HCT116 (cell line): ENCODE measurements around the gene G6PC3. TPM values are rescaled to one million over a fixed set of nuclear protein-coding genes. Genes with fewer than 3 reads are reported as not detected.

ENCODE experiments used
- ATAC-seq: fragments of 200-7000 bp; cut with Tn5 transposase; 2 replicates; pipeline ENCODE4 v1.9.1; 2020; ENCODE audit warnings: mild to moderate bottlenecking, moderate library complexity
- BruUV-seq: library from RNA; stranded (reverse); fragments of 400-500 nt; replicated peaks from 2 replicates; lab custom pipeline; 2021; lab: Mats Ljungman, UMichigan
- CTCF ChIA-PET: fragments of 300-600 bp; sonication (Branson Sonifier 250); formaldehyde crosslinking; loops from one replicate; lab custom pipeline; 2021; ENCODE audit warnings: antibody characterized with exemption; lab: Charles Lee
- POLR2A ChIA-PET: fragments of 300-600, 350-600 bp; sonication (Branson Sonifier 250); formaldehyde crosslinking; loops from one replicate; lab custom pipeline; 2021; ENCODE audit warnings: antibody characterized with exemption; lab: Charles Lee
- RAD21 ChIA-PET, 2 experiments: fragments of 300-600 bp; sonication (Branson Sonifier 250); formaldehyde crosslinking; loops; one replicate each; lab custom pipeline; 2023; ENCODE audit warnings: low total read pairs in 2 of 2; ENCODE audit not compliant: uncharacterized antibody in 2 of 2, unreplicated experiment in 2 of 2, low non-redundant PET in 1 of 2; lab: Charles Lee
- DNase-seq: peaks from one replicate; pipeline ENCODE4 v3.0.0-alpha.2; 2010; ENCODE audit warnings: low read depth, low spot score
- H2AFZ ChIP-seq: fragments of 200-600 bp; shearing (Covaris generic), sonication (generic); 2 replicates; pipeline ENCODE4 v1.6.1; 2017; ENCODE audit warnings: low read depth, mixed run types, mixed read lengths, antibody characterized with exemption, low read length; ENCODE audit not compliant: poor library complexity, severe bottlenecking
- H3K27ac ChIP-seq: 2 replicates; pipeline ENCODE4 v1.5.1; 2012; ENCODE audit warnings: low read depth, low read length
- H3K27me3 ChIP-seq: fragments of 200-600 bp; sonication (generic); 2 replicates; pipeline ENCODE4 v1.6.1; 2016; ENCODE audit warnings: mixed run types, low read length, mixed read lengths; ENCODE audit not compliant: insufficient read depth
- H3K36me3 ChIP-seq, 2 experiments: fragments of 200-500 bp in 1 of 2; fragments of 200-600 bp in 1 of 2; sonication (Bioruptor generic) in 1 of 2; sonication (generic) in 1 of 2; 2 replicates each; pipeline versions ENCODE4 v1.5.1 to v1.6.1; 2014 to 2016; ENCODE audit warnings: low read length in 2 of 2, inconsistent platforms in 1 of 2, mixed read lengths in 1 of 2, mixed run types in 1 of 2; ENCODE audit not compliant: insufficient read depth in 2 of 2, control insufficient read depth in 1 of 2
- H3K4me1 ChIP-seq, 2 experiments: fragments of 200-600 bp in 1 of 2; sonication (generic) in 1 of 2; 2 replicates each; pipeline versions ENCODE4 v1.5.1 to v1.6.1; 2012 to 2017; ENCODE audit warnings: low read length in 2 of 2, inconsistent platforms in 1 of 2, mild to moderate bottlenecking in 1 of 2, mixed read lengths in 1 of 2, mixed run types in 1 of 2, moderate library complexity in 1 of 2; ENCODE audit not compliant: insufficient read depth in 2 of 2, control insufficient read depth in 1 of 2
- H3K4me2 ChIP-seq: fragments of 200-600 bp; sonication (generic); 2 replicates; pipeline ENCODE4 v1.6.1; 2017; ENCODE audit warnings: mixed run types, low read length, mixed read lengths
- H3K4me3 ChIP-seq, 2 experiments: fragments of 200-600 bp in 1 of 2; sonication (generic) in 1 of 2; replicated peaks in 1 of 2; 2 replicates each; pipeline ENCODE4 v1.5.1; 2011 to 2016; ENCODE audit warnings: low read length in 2 of 2, control low read depth in 1 of 2, low read depth in 1 of 2, mild to moderate bottlenecking in 1 of 2, mixed read lengths in 1 of 2, mixed run types in 1 of 2
- H3K79me2 ChIP-seq: fragments of 200-600 bp; sonication (generic); 2 replicates; pipeline ENCODE4 v1.6.1; 2017; ENCODE audit warnings: mild to moderate bottlenecking, mixed run types, low read length, moderate library complexity, mixed read lengths; ENCODE audit not compliant: insufficient read depth
- H3K9ac ChIP-seq: fragments of 200-600 bp; sonication (generic); 2 replicates; pipeline ENCODE4 v1.6.1; 2016; ENCODE audit warnings: low read length, mixed read lengths
- H3K9me2 ChIP-seq: fragments of 200-600 bp; sonication (generic), shearing (Covaris generic); 2 replicates; pipeline ENCODE4 v1.6.1; 2017; ENCODE audit warnings: mixed run types, mild to moderate bottlenecking, moderate library complexity; ENCODE audit not compliant: insufficient read depth
- H3K9me3 ChIP-seq, 2 experiments: fragments of 200-500 bp in 1 of 2; fragments of 200-600 bp in 1 of 2; sonication (Bioruptor generic) in 1 of 2; sonication (generic) in 1 of 2; 2 replicates each; pipeline ENCODE4 v1.6.1; 2014 to 2017; ENCODE audit warnings: low read length in 2 of 2, mixed read lengths in 2 of 2, inconsistent platforms in 1 of 2, low read depth in 1 of 2, mild to moderate bottlenecking in 1 of 2, mixed run types in 1 of 2, moderate library complexity in 1 of 2; ENCODE audit not compliant: control insufficient read depth in 1 of 2, insufficient read depth in 1 of 2
- H4K20me1 ChIP-seq: fragments of 200-600 bp; sonication (generic), shearing (Covaris generic); 2 replicates; pipeline ENCODE4 v1.6.1; 2017; ENCODE audit warnings: mixed run types, mild to moderate bottlenecking, moderate library complexity; ENCODE audit not compliant: insufficient read depth
- ATF3 ChIP-seq: IDR thresholded peaks from 2 replicates; pipeline ENCODE4 v1.6.1; 2012
- CBX3 ChIP-seq: IDR thresholded peaks from 2 replicates; pipeline ENCODE4 v1.6.1; 2012; ENCODE audit warnings: low read depth
- CTCF ChIP-seq, 3 experiments: fragments of 200-600 bp in 1 of 3; sonication (generic) in 1 of 3; IDR thresholded peaks in 2 of 3; conservative IDR thresholded peaks in 1 of 3; 2 replicates each; pipeline ENCODE4 v1.5.1; 2012 to 2017; ENCODE audit warnings: low read depth in 2 of 3, low read length in 2 of 3, antibody characterized with exemption in 1 of 3, borderline replicate concordance in 1 of 3, control low read depth in 1 of 3, mild to moderate bottlenecking in 1 of 3, mixed read lengths in 1 of 3, mixed run types in 1 of 3, moderate library complexity in 1 of 3; ENCODE audit not compliant: insufficient read depth in 1 of 3
- EGR1 ChIP-seq: IDR thresholded peaks from 2 replicates; pipeline ENCODE4 v1.6.1; 2012; ENCODE audit warnings: low read depth
- ELF1 ChIP-seq: IDR thresholded peaks from 2 replicates; pipeline ENCODE4 v1.6.1; 2012; ENCODE audit warnings: low read depth, borderline replicate concordance
- FOSL1 ChIP-seq: IDR thresholded peaks from 2 replicates; pipeline ENCODE4 v1.6.1; 2012; ENCODE audit warnings: low read depth
- POLR2AphosphoS5 ChIP-seq: IDR thresholded peaks from 2 replicates; pipeline ENCODE4 v1.6.1; 2011; ENCODE audit warnings: mild to moderate bottlenecking, low read depth, low read length, moderate library complexity
- RAD21 ChIP-seq: IDR thresholded peaks from 2 replicates; pipeline ENCODE4 v1.6.1; 2012; ENCODE audit warnings: low read depth, mild to moderate bottlenecking
- REST ChIP-seq: IDR thresholded peaks from 2 replicates; pipeline ENCODE4 v1.6.1; 2012; ENCODE audit warnings: low read depth
- SIN3A ChIP-seq: IDR thresholded peaks from 2 replicates; pipeline ENCODE4 v1.6.1; 2012; ENCODE audit warnings: low read depth
- SRF ChIP-seq: IDR thresholded peaks from 2 replicates; pipeline ENCODE4 v1.6.1; 2012; ENCODE audit warnings: low read depth
- TCF7L2 ChIP-seq: IDR thresholded peaks from 2 replicates; pipeline ENCODE4 v1.7.0; 2011; ENCODE audit warnings: borderline replicate concordance, inconsistent platforms; ENCODE audit not compliant: insufficient read depth, insufficient read length; ENCODE audit errors: extremely low read depth
- YY1 ChIP-seq: IDR thresholded peaks from 2 replicates; pipeline ENCODE4 v1.6.1; 2011; ENCODE audit warnings: low read length, low read depth, moderate library complexity, mild to moderate bottlenecking; ENCODE audit not compliant: insufficient replicate concordance; ENCODE audit errors: extremely low read depth
- ZBTB33 ChIP-seq: IDR thresholded peaks from 2 replicates; pipeline ENCODE4 v1.6.1; 2011; ENCODE audit warnings: mild to moderate bottlenecking, low read length, moderate library complexity; ENCODE audit not compliant: insufficient replicate concordance; ENCODE audit errors: extremely low read depth
- intact Hi-C: fragments of 100-400 bp; cut with micrococcal nuclease; formaldehyde crosslinking; loops from 2 replicates; pipeline ENCODE4 v1.10.0; 2022
- total RNA-seq: library from RNA; stranded (reverse); gene quantifications from one replicate; pipeline ENCODE4 v1.2.1, GENCODE V29; 2021; ENCODE audit not compliant: unreplicated experiment

Gene G6PC3
- total RNA-seq, 1 experiment from 2014 or later, result 50.6 TPM

GRCh38 chr17:44086364-44087311, 16.1 kb downstream of the G6PC3 start (continued):
- TF ChIP-seq RAD21 (no peak), EGR1 (peak; percentile 85), TCF7L2 (peak; percentile 73), POLR2AphosphoS5 (no peak), FOSL1 (no peak), CBX3 (no peak)

- ChIA-PET RAD21 (interaction anchor here in 1 of 2 experiments (0.6 kb wide), 1 partner anchor 14 kb away, joined by 4 read pairs; no protein-coding TSS in a partner anchor), POLR2A (interaction anchor here (1.0 to 1.3 kb wide), 3 partner anchors 9 to 51 kb away, joined by 3 read pairs; no protein-coding TSS in a partner anchor), CTCF (interaction anchor here (0.6 to 0.9 kb wide), 3 partner anchors 11 to 469 kb away, joined by 3 read pairs; no protein-coding TSS in a partner anchor)
- Histone ChIP-seq H3K4me2 (peak overlapping the region; percentile 77), H3K79me2 (no peaks in the 10 kb centered on the region), H3K27ac (peak overlapping the region; percentile 46), H3K9me2 (no peaks in the 10 kb centered on the region), H3K9ac (peak overlapping the region; percentile 48; the same call in 1 of the 2 replicates), H3K9me3 (no peaks in the 10 kb centered on the region), H3K4me1 (peaks cover 25 to 52% of the 10 kb centered on the region in 2 experiments), H2AFZ (no peak overlapping the region), H3K4me3 (peak overlapping the region in 1 of 2 experiments; percentile 33; a peak in 1 of 4 replicates), H3K36me3 (peaks cover 0 to 4% of the 10 kb centered on the region in 2 experiments; a peak in 1 of 4 replicates), H4K20me1 (no peaks in the 10 kb centered on the region), H3K27me3 (no peaks in the 10 kb centered on the region)
- intact Hi-C loops, result no loop called here
- BruUV-seq, result no TSS peak
- no peak for ATAC-seq
- DNase-seq, result no peak
- no peak for TF ChIP-seq TCF7L2
- TF ChIP-seq SIN3A, result no peak
- TF ChIP-seq CBX3, result no peak
- TF ChIP-seq ELF1, result no peak
- no peak for TF ChIP-seq CTCF (IDR thresholded peaks at IDR 0.05 in 2 of 3, conservative IDR thresholded peaks at IDR 0.05 in 1 of 3; ENCODE audit: borderline replicate concordance in 1 of 3, insufficient read depth in 1 of 3, low read depth in 2 of 3, low read length in 2 of 3)
- no peak for TF ChIP-seq SRF
- TF ChIP-seq YY1, result no peak
- TF ChIP-seq ZBTB33, result no peak
- no peak for TF ChIP-seq REST
- TF ChIP-seq ATF3, result no peak
- no peak for TF ChIP-seq FOSL1
Observed at GRCh38 chr17:44087319-44087718, 16.8 kb downstream of the G6PC3 start.
